Activated effector memory CD4-positive, alpha-beta T cell treated with anti-CD3 and anti-CD28 coated beads, Interleukin-2, amount 50 U/mL, for 16 hours (primary cell): ENCODE data around the gene PLEKHA7.

Source experiments
- DNase-seq: peaks from one replicate; pipeline ENCODE4 v3.0.0-alpha.2; 2020

Gene PLEKHA7

GRCh38 chr11:16784097-16784496, 230.1 kb downstream of the PLEKHA7 start:
- DNase-seq = no peak

- DNase-seq = no peak
These were observed 230.9 kb downstream of the PLEKHA7 start for GRCh38 chr11:16783321-16783801.

DNA sequence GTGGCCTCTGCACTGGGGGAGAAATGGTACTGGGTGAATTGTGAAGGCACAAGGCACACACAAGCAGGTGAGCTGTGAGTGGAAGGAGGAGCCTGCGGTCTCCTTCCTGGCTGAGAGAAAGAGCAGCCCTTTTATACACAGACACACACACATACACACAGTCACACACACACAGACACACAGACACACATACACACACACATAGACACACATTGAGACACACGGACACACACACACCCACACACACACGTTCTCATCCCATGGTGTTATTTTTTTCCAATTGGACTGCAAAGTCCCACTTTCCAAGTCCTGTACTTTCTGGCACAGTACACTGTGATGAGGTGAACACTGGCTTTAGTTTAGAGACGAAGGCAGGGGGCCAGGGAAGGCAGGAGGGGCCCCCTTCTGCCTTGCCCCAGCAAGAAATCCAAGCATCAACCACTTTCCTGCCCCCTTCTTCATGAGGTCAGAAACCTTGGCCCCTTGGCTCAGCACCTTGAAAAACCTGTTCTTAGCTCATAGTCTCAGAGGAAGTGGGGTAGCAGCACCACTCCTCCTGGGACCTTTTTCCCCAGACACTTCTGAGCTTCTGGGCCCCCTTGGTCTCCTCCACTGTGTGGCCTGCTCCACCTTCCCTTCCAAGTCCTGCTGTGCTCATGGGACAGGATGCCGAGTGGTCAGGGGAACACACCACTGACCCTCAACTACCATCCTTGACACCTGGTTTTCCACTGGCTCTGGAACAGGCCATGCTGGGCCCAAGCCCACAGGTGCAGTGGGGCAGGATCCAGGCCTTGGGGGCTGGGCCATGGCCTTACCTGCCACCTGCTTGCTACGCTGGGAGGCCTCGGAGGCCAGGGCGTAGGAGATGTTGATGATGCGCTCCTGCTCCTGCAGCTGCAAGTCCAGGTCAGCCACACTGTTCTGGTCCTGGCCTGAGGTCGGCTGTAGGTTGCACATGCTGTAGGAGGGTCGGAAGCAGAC, 232.0 kb downstream of the PLEKHA7 start:
- no peak for DNase-seq

- DNase-seq = no peak
These were observed 233.3 kb downstream of the PLEKHA7 start for GRCh38 chr11:16780698-16781550.

DNA sequence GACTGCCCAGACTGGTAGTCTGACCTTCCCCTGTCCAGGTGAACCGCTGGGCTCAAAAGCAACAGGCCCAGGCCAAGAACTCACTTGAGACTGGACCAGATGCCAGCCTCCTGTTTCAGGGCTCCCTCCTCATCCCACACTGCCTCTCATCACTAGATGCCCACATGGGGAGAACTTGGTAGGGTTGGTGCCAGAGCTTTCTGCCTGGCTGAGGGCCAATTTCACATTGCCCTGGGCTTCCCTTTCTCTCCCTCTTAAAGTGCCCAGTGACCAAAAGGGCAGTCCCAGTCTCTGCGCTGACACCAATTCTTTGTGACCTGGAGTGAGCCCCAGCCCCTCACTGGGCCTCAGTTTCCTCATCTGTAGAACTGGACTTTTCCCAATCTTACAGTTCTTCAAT, 234.1 kb downstream of the PLEKHA7 start:
- no peak for DNase-seq

DNA sequence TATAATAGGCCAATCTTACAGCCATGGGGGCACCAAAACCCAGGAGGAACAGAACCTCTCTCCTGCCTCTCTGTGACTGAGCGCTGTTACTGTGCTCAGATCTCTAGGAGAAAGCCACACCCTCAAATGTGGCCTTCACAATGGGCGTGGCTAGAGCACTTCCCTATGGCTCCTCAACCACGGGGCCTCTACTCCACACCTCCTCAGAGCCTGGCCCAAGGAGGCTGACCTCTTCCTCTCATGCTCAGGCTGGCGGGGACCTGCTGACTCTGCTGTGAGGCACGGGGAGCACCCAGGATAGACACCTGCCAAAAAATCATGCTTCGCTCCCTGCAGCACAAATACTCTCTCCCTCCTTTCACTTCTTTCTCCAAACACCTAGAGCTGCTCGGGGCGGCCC, 234.8 kb downstream of the PLEKHA7 start:
- DNase-seq = no peak

GRCh38 chr11:16778876-16779275, 235.3 kb downstream of the PLEKHA7 start:
- no peak for DNase-seq

GRCh38 chr11:16778286-16778685, 235.9 kb downstream of the PLEKHA7 start:
- no peak for DNase-seq

DNA sequence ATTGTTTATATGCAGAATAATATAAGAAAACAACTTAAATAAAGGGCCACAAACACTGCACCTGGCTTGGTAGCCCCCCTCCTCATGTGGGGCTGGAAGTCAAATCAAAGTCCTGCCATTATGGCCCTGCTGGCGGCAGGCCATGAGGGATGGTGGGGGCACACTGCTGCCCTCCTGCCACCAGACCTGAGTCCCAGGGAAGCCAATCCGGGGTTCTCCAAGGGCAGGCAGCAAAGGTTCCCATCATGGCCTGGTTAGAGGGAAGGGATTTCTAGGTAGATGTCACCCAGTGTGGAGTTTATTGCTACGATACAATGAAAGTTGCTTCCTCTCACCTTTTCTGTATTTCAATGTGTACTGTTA, 236.6 kb downstream of the PLEKHA7 start:
- DNase-seq = no peak

DNA sequence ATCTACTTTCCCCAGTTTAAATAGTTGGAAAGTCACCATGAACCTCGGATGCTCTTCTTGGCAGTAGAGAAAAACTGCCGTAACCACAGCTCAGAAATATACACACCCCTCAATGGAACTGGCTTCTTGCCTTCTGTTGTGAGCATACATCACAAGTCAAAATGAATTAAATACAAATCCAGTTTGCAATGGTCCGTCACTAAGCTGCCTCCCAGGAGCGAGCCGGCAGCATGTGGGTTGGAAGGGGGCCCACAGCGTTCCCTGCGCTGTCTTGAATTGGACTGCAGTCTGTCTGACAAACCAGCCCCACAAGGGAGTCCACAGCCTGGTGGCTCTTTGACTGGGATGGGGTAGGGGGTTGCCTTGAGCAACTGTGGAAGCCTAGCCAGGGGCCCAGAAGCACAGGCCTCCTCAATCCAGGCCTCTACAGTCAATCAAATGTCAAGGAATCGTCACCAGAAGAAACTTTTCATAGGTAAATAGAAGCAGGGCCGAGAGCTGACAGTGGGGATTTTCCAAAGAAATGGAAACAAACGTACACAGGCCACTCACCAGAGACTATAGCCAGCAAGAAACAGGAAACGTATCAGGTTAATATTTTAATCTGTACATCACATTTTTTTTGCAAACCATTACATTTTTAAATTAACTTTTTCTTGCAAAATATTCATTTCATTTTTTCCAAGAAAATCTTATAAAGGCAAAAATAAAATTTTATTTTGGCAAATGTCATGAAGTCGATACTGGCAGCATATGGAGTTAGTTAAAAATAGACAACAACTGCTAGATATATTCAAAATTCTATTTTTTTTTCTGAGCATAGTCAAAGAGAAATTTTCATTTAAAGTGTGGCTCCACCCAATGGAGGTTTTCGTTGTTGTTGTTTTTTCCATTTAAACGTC, 237.3 kb downstream of the PLEKHA7 start:
- no peak for DNase-seq

DNA sequence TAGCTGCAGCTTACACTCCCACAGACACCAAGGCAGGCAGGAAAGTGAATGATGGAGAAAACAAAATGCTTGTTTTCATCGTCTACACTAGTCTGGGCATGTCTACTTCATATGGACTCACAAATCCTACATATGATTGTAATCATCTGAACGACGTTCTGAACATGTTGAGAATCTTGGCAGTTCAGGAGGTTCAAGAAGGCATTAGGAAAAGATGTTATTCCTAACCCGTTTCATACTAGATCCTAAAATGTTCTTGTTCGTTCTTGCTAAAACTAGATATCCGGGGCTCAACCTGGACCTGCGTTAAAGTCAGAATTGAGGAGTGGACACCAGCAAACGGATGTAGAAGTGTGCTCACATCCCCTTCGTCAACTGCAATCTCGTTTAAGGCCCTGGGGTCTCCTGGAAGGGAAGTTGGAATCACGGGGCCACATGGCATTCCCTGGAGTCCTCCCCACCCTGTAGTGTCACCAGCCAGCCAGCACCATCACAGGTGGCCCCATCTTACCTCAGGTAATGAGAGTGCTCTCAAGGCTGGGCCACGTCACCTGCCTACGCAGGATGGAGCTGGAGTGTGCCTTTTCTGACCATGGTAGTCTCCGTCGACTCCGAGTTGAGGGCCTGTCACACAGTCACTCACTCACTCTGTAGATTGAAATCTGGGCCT, 238.5 kb downstream of the PLEKHA7 start:
- DNase-seq = no peak

DNA sequence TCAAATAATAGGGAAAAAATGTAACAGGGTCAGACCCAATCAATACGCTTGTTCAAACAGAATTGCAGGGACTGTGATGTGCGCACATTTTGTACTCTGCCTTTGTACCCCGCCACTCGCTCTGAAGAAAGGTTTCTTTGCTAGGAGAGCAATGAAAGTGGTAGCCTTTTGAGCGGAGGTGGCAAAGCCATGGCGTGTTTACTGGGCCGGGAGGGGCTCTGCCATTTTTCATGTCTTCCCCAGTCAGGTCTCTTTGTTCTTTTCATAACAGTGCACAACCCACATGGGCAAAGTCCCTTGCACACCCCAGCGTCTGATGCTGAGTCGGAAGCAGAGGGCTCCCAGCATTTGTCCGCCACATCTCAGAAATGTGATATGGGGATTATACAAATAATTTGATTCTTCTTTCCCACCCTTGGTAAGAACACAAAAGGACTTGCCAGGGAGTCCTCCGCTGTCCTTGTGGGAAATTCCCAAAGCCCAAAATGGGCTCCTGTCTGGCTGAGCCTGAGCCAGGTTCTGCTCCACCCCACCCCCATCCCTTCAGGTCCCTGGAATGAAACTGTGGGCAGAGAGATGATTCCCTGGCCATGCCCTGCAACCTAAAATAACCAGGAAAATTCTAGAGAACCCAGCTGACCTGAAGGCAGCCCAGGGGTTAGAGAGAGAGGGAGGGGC, 239.1 kb downstream of the PLEKHA7 start:
- DNase-seq = peak; percentile 25

- DNase-seq = peak; percentile 41
These were observed 240.0 kb downstream of the PLEKHA7 start for GRCh38 chr11:16773981-16774935.

- no peak for DNase-seq
These were observed 242.1 kb downstream of the PLEKHA7 start for GRCh38 chr11:16772141-16772512.

- DNase-seq = peak; percentile 44
These were observed 242.7 kb downstream of the PLEKHA7 start for GRCh38 chr11:16771350-16772140.

GRCh38 chr11:16770016-16770415, 244.2 kb downstream of the PLEKHA7 start:
- no peak for DNase-seq

GRCh38 chr11:16769386-16769785, 244.8 kb downstream of the PLEKHA7 start:
- DNase-seq = no peak

- no peak for DNase-seq
These were observed 246.3 kb downstream of the PLEKHA7 start for GRCh38 chr11:16767957-16768356.

GRCh38 chr11:16767137-16767536, 247.1 kb downstream of the PLEKHA7 start:
- no peak for DNase-seq
